Thyroid gland (tissue), 4 donors: ENCODE results near the gene TRPM5. TPM values are rescaled to one million over a fixed set of nuclear protein-coding genes. Genes with fewer than 3 reads are reported as not detected.
"Not testable (repeated sequence)": the region's sequence is repeated elsewhere in the genome, so short reads cannot be mapped to it uniquely, and the experiment has no call there.

Experiments
- DNase-seq, 2 donors: peaks; one replicate each; pipeline ENCODE4 v3.0.0-alpha.2; 2019
- H3K27ac ChIP-seq, 3 donors: fragments of 200-600 bp; sonication (generic); 1 replicate in 2 of 3; 2 replicates in 1 of 3; pipeline ENCODE4 v1.5.1; 2016 to 2019; ENCODE audit warnings: mild to moderate bottlenecking in 1 of 3, moderate library complexity in 1 of 3
- H3K27me3 ChIP-seq: fragments of 200-600 bp; sonication (generic); one replicate; pipeline ENCODE4 v1.5.1; 2019
- H3K36me3 ChIP-seq, 2 donors: fragments of 200-600 bp; sonication (generic); one replicate each; pipeline ENCODE4 v1.5.1; 2016 to 2019
- H3K4me1 ChIP-seq, 2 donors: fragments of 200-600 bp; sonication (generic); one replicate each; pipeline ENCODE4 v1.5.1; 2017 to 2019
- H3K4me3 ChIP-seq, 3 donors: fragments of 200-600 bp; sonication (generic); replicated peaks in 1 of 3; 1 replicate in 2 of 3; 2 replicates in 1 of 3; pipeline ENCODE4 v1.5.1; 2016; ENCODE audit warnings: mild to moderate bottlenecking in 1 of 3
- H3K9me3 ChIP-seq: fragments of 200-600 bp; sonication (generic); one replicate; pipeline ENCODE4 v1.5.1; 2017
- POLR2A ChIP-seq, 2 donors: fragments of 450-650 bp; IDR thresholded peaks; one replicate each; pipeline ENCODE4 v1.6.1; 2017; ENCODE audit warnings: antibody characterized with exemption in 2 of 2, mild to moderate bottlenecking in 2 of 2, moderate library complexity in 1 of 2
- WGBS, 2 donors: methylation state at CpG; one replicate each; pipeline ENCODE4 v1.1.5; 2017; 5-methylcytosine and 5-hydroxymethylcytosine counted together
- intact Hi-C: fragments of 100-400 bp; cut with DNase I; formaldehyde crosslinking; loops from one replicate; pipeline ENCODE4 v1.15.1; 2023
- total RNA-seq, 4 donors: library from RNA; depleted of rRNA; stranded (reverse); fragments of >200 nt; gene quantifications; one replicate each; pipeline ENCODE4 v1.2.3, GENCODE V29; 2016
- TF ChIP-seq, protein P1 (sequence below), 6 experiments: fragments of 200-600 bp in 3 of 6; fragments of 450-650 bp in 3 of 6; sonication (generic) in 3 of 6; IDR thresholded peaks; one replicate each; pipeline ENCODE4 v1.5.1; 2016 to 2019; ENCODE audit warnings: antibody characterized with exemption in 6 of 6, mild to moderate bottlenecking in 2 of 6, inconsistent platforms in 1 of 6, moderate library complexity in 1 of 6

TRPM5 gene
- total RNA-seq, 4 donors from 2014 or later: 0.54 to 2.4 (median 0.73) TPM

DNA sequence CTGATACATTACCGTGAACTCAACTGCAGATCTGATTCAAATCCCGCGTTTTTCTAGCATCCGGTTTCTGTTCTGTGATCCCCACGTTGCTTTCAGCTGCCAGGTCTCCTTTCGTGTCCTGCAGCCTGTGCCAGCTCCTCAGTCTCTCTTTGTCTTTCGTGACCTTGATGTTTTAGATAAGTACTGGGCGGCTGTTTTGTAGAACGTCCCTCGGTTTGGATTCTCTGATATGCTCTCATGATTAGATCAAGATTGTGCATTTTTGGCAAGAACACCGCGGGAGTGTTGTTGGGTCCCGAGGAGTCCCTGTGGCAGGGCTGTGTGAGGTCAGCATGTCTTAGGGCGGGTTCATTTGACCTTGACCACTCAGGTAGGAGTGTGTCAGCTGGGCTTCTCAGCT is 39.1 kb upstream of the TRPM5 start:
- Histone ChIP-seq H3K9me3 (no peaks in the 10 kb centered on the region), H3K27ac (peak overlapping the region; percentile 68 to 78 (median 76)), H3K4me1 (peaks cover 21 to 26% of the 10 kb centered on the region in 2 donors), H3K4me3 (no peak overlapping the region), H3K27me3 (no peaks in the 10 kb centered on the region), H3K36me3 (no peaks in the 10 kb centered on the region)
- peak in 1 of 2 donors; percentile 5 for TF ChIP-seq POLR2A (IDR thresholded peaks at IDR 0.05)
- TF ChIP-seq, protein P1, sequence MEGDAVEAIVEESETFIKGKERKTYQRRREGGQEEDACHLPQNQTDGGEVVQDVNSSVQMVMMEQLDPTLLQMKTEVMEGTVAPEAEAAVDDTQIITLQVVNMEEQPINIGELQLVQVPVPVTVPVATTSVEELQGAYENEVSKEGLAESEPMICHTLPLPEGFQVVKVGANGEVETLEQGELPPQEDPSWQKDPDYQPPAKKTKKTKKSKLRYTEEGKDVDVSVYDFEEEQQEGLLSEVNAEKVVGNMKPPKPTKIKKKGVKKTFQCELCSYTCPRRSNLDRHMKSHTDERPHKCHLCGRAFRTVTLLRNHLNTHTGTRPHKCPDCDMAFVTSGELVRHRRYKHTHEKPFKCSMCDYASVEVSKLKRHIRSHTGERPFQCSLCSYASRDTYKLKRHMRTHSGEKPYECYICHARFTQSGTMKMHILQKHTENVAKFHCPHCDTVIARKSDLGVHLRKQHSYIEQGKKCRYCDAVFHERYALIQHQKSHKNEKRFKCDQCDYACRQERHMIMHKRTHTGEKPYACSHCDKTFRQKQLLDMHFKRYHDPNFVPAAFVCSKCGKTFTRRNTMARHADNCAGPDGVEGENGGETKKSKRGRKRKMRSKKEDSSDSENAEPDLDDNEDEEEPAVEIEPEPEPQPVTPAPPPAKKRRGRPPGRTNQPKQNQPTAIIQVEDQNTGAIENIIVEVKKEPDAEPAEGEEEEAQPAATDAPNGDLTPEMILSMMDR (IDR thresholded peaks at IDR 0.05): no peak
- DNase-seq: peak; percentile 68 to 75
- intact Hi-C loops: no loop called here
- WGBS, 2 donors: 33 to 34% methylated on average over 14 of the region's 14 CpGs

DNA sequence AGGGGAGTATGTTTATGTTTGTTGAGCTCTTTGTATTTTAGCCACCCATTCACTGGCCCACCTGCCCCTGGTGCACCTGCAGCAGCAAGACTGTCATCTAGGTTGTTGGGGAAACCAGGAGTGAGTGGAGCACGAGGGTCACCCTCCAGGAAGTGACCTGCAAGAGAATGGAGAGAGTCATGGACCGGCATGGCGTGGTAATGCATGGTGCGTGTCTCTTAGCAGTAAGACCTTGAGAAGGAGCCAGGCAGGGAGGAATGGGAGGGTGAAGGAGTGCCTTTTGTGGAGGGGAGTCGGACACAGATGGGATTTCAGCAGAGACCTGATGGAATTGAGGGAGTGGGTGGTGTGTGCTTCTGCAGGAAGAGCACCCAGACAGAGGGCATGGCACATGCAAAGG is 38.4 kb upstream of the TRPM5 start:
- H3K9me3 ChIP-seq: no peaks in the 10 kb centered on the region
- no peaks in the 10 kb centered on the region for H3K36me3 ChIP-seq
- DNase-seq: no peak
- no peak for TF ChIP-seq POLR2A (IDR thresholded peaks at IDR 0.05)
- TF ChIP-seq, protein P1 (IDR thresholded peaks at IDR 0.05): no peak
- H3K4me1 ChIP-seq: peaks cover 21 to 26% of the 10 kb centered on the region in 2 donors
- intact Hi-C loops: no loop called here
- H3K4me3 ChIP-seq: no peak overlapping the region
- WGBS, 2 donors: 74 to 77% methylated on average over 5 of the region's 5 CpGs
- H3K27ac ChIP-seq: peak overlapping the region; percentile 68 to 78 (median 76)
- no peaks in the 10 kb centered on the region for H3K27me3 ChIP-seq

DNA sequence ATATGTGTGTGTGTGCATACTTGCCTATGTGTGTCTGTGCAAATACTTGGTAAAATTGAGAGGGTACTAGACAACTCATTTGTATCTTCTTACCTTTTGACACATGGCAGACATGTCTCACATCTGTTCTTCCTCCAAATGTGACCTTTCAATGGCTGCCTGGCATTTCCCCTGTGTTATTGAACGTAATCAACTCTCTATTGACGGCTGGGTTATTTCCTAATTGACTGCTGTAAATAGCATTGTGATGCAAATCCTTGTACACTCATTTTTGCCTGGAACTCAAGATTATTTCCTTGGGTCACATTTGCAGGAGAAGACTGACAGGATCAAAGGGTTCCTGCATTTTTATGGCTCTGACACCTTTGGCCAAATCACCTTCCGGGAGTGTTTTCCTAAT is 37.9 kb upstream of the TRPM5 start:
- WGBS, 2 donors: 76 to 77% methylated on average over 3 of the region's 3 CpGs
- H3K27me3 ChIP-seq: no peaks in the 10 kb centered on the region
- no peaks in the 10 kb centered on the region for H3K9me3 ChIP-seq
- no peaks in the 10 kb centered on the region for H3K36me3 ChIP-seq
- intact Hi-C loops: no loop called here
- H3K4me1 ChIP-seq: peaks cover 26% of the 10 kb centered on the region in 2 donors
- H3K27ac ChIP-seq: peak overlapping the region; percentile 3 to 76 (median 23)
- H3K4me3 ChIP-seq: no peak overlapping the region
- no peak for DNase-seq
- TF ChIP-seq, protein P1 (IDR thresholded peaks at IDR 0.05): no peak
- TF ChIP-seq POLR2A (IDR thresholded peaks at IDR 0.05): no peak

DNA sequence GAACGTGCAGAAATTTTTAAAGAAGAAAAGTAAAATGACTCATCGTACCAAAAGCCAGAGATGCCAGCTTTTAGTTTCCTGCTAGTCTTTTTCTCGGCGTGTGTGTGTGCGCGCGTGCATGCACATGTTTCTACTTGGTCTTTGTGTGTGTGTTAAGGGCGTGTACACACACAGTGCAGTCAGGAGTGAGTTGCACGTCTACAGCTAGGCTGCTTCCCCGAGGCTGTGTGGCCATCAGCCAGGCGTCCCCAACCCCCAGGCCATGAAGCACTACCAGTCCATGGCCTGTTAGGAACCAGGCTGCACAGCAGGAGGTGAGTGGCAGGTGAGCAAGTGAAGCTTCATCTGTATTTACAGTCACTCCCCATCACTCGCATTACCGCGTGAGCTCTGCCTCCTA is 36.9 kb upstream of the TRPM5 start:
- intact Hi-C loops: no loop called here
- 76 to 81% methylated on average over 14 of the region's 14 CpGs for WGBS, 2 donors
- TF ChIP-seq, protein P1 (IDR thresholded peaks at IDR 0.05): no peak
- no peak for TF ChIP-seq POLR2A (IDR thresholded peaks at IDR 0.05)
- H3K27ac ChIP-seq: no peak overlapping the region
- no peaks in the 10 kb centered on the region for H3K27me3 ChIP-seq
- H3K9me3 ChIP-seq: no peaks in the 10 kb centered on the region
- DNase-seq: no peak
- H3K4me1 ChIP-seq: peaks cover 31 to 35% of the 10 kb centered on the region in 2 donors
- H3K36me3 ChIP-seq: no peaks in the 10 kb centered on the region
- no peak overlapping the region for H3K4me3 ChIP-seq

DNA sequence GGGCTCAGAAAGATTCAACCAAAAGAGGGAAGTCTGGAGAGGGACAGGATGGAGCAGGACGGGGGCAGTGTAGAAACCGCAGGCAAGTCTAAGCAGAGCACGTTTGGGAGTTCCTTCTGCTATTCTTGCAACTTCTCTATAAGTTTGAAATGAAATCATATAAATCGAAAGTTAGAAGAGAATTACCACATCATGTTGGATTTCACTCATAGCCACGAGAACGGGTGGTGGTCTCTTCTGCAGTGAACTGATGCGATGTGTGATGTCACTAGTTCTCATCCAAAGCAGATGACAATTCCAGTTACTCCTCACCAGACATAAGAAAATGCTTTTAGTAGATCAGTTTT is 36.5 kb upstream of the TRPM5 start:
- WGBS, 2 donors: 73 to 80% methylated on average over 7 of the region's 7 CpGs
- Histone ChIP-seq H3K4me3 (no peak overlapping the region), H3K4me1 (peaks cover 34 to 35% of the 10 kb centered on the region in 2 donors), H3K27ac (no peak overlapping the region), H3K9me3 (no peaks in the 10 kb centered on the region), H3K27me3 (no peaks in the 10 kb centered on the region), H3K36me3 (no peaks in the 10 kb centered on the region)
- intact Hi-C loops: no loop called here
- TF ChIP-seq POLR2A (IDR thresholded peaks at IDR 0.05): no peak
- TF ChIP-seq, protein P1 (IDR thresholded peaks at IDR 0.05): no peak
- no peak for DNase-seq

DNA sequence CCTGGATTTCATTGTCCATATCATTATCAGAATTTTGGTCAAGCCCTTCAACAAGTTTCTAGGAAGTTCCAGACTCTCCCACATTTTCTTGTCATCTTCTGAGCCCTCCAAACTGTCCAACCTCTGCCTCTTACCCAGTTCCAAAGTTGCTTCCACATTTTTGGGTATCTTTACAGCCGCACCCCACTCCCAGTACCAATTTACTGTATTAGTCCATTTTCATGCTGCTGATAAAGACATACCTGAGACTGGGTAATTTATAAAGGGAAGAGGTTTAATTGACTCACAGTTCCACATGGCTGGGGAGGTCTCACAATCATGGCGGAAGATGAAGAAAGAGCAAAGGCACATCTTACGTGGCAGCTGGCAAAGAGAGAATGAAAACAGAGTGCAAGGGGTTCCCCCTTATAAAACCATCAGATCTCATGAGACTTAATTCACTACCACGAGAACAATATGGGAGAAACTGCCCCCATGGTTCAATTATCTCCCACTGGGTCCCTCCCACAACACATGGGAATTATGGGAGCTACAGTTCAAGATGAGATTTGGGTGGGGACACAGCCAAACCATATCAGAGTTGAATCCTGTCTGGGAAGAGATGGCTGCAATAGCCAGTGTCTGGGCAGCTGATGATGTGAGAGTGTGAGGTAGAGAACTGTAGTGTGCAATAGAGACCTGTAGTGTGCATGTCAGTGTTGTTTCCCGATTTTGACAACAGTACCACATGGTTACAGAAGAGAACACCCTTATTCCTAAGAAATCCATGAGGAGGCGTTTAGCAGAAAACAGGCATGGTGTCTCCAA is 36.0 kb upstream of the TRPM5 start:
- peaks cover 34 to 35% of the 10 kb centered on the region in 2 donors for H3K4me1 ChIP-seq
- DNase-seq, H3K36me3 ChIP-seq, H3K27me3 ChIP-seq, H3K27ac ChIP-seq, intact Hi-C loops, H3K4me3 ChIP-seq, H3K9me3 ChIP-seq: not testable (repeated sequence)
- 70 to 83% methylated on average over 6 of the region's 6 CpGs for WGBS, 2 donors
